HG02981 (cell line): ENCODE measurements around the gene RBSN.

Experiments used
- ATAC-seq: cut with Tn5 transposase; IDR thresholded peaks from one replicate; pipeline ENCODE4 v1.9.1; 2021; ENCODE audit warnings: mild to moderate bottlenecking, moderate library complexity; ENCODE audit not compliant: unreplicated experiment

Gene RBSN

DNA sequence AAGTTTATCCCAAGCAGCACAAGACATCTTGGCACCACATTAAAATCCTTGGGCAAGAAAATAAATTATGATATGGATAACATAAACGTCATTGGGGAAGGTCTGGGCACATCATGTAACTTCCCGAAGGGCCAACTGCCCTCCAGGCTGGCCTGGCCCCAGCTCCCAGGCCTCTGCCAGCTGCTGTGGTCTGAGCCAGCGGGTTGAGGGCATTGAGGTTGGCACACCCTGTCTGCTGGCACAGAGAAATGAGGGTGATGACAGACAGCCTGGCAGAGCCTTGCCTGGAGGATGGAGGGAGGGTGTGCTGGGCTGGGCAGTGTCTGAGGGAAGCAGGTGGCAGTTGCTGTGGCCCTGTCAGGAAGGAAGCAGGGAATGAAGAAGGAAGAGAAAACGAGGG is 3.3 kb upstream of the RBSN start:
- no peak for ATAC-seq

DNA sequence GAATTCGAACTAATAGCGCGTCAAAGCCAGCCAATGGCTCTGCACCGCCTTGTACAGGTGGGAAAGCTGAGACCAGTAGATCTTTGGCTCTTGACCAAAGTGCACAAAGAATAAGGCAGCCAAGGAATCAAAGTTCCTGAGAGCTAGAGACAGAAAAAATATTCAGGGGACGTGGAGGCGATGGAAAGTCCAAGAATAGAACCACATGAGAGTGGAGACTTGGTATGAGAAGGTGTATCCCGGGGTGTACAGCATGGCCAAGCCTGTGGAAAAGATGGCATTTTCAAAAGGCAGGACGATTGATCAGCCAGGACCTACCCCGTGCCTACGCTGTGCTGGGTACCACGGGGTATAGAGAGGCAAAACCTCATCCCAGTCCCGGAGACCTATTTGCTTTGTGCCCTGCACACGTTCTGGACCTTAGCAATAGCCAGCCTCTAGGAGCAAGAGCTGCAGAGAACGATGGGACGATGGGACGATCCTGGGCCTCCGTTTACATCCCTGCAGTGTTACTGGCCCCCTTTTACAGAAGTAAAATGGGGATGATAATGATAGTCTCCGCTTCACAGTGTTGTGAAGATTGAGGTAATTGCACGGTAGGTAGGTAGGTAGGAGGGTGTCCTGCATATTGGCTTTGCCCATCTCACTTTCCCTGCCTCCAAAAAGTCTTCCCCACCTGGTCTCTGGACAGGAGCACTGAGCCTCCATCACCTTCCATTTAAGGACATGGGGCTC is 583 bp upstream of the RBSN start:
- ATAC-seq: no peak

- ATAC-seq: no peak
Observed at GRCh38 chr3:15097891-15098290, 1.1 kb downstream of the RBSN start.

GRCh38 chr3:15096046-15096445 is 2.9 kb downstream of the RBSN start:
- ATAC-seq: no peak

DNA sequence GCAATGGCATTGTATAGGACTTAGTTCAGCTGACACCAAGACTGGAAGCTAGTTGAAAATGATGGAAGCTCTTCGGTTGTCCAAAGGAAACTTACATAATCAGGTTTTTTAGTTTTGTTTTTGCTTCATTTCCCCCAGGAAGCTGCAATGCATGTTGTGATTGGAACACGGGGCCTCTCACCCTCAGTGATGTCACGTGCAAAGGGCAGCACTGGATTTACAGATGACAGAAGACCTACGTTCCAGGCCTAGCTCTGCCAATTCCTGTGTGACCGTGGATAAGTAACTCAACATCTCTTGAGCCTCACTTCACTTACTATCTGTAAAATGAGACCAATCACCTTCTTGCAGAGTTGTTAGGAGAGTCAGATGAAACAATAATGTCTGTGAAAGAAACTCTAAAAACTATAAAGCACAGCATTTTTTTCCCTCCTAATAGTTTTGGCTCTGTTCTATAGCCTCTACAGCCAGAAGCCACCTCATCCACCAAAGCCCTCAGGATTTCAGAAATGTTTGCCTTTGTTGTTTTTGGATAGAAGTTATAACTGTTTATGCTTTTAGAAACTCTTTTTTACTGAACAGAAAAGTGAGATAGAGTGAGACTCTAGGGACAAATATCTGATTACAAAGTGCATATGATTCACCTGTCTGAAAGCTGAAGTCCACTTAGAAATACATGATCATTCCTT is 4.6 kb downstream of the RBSN start:
- no peak for ATAC-seq

GRCh38 chr3:15092686-15093085 is 6.3 kb downstream of the RBSN start:
- ATAC-seq: no peak

DNA sequence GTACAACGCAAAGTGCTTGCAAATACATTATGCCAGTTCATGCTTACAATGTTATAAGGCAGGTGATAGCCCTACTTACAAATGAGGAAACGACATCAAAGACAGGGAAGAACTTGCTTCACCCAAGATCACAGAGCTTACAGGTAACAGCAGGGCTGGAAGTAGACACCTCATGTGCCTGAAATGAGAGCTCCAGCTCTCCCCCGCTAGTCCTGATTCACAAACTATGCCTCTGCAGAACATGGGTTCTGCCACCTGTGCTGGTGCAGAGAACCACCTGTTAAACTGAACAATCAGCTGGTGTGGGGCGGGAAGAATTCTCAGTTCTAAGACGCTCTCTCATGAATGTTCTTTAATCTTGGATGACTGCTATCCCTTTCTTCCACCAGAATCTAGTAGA is 7.4 kb downstream of the RBSN start:
- ATAC-seq: no peak

DNA sequence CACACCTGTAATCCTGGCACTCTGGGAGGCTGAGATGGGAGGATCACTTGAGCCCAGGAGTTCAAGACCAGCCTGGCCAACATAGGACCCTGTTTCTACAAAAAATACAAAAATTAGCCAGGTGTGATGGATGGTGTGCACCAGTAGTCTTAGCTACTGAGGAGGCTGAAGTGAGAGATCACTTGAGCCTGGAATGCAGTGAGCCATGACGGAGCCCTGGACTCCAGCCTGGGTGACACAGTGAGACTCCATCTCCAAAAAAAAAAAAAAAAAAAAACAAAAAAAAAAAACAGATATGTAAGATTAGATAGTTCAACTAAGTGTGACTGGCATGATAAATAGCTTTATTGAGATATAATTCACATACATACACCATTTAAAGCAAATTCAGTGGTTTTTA is 9.7 kb downstream of the RBSN start:
- ATAC-seq: no peak

GRCh38 chr3:15086699-15087098 is 12.2 kb downstream of the RBSN start:
- no peak for ATAC-seq

DNA sequence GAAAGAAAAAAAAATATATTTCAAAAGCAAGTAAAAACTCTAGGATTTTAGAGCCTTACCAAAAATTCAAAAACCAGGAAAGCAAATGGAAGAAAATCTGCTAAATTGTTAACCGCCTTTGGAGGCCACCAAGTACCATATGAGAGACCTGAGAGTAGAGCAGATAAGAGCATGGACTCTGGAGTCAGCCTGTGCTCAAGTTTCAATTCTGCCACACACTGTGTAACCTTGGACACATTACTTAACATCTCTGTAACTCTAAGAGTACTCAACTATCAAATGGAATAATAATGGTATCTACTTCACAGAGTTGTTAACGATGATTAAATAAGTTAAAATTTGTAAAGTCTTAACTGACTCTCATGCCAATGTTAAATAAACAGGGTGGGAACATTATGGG is 12.7 kb downstream of the RBSN start:
- ATAC-seq: no peak

DNA sequence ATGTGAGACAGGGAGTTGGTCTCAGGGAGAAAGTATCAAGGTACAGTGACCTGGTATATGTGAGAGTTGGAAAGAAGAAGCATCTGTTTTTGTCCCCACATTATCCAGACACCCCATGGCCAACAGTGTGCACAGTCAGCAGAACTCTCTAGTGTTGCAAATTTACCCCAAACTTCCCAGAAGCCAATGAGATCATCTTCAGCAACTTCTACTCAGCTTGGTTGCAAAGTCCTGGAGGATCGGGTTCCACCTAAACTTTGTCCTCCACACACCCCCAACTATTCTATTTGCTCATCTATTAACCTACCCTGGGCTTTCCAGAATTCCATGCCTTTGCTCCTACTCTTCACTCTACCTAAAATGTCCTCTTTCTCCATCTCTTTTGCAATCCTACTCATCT is 15.7 kb downstream of the RBSN start:
- no peak for ATAC-seq

- no peak for ATAC-seq
Observed at GRCh38 chr3:15081960-15082664, 16.8 kb downstream of the RBSN start.

- no peak for ATAC-seq
Observed at GRCh38 chr3:15079091-15079490, 19.9 kb downstream of the RBSN start.

DNA sequence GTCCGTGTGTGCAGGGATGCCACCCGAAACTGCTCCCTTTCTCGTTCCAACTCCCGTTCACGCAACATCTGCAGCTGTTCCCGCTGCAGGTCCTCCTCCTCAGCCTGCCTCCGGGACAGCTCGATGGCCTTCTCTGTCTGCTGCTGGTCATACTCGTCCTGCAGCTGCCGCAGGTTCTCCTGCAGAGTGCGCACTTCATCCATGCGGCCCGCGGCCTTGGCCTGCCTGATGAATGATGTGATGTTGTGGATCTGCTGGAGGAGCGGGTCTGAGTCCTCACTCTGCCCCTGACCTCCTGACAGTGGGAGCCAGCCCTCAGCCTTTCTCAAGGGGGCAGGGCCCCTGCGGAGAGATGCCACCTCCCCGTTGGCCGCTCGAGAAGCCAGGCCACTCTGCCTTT is 24.4 kb downstream of the RBSN start:
- ATAC-seq: no peak

GRCh38 chr3:15071699-15072098 is 27.2 kb downstream of the RBSN start:
- ATAC-seq: no peak

DNA sequence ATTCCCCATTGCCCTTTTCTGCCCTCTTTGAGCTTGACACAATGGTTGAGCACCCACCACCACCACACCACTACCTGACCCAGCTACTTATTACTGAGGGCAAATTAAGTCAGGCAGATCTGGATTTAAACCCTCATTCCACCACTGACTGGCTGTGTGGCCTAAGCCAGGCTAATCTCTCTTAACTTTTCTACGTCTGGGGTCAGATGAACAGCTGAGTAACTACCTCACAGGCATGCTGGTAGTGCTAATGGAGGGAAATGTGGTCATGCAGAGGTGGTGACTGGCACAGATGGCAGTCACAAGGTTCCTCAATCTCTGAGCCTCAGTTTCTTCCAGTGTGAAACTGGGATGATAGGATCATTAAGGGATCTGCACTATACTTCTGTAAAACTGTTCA is 29.5 kb downstream of the RBSN start:
- no peak for ATAC-seq

DNA sequence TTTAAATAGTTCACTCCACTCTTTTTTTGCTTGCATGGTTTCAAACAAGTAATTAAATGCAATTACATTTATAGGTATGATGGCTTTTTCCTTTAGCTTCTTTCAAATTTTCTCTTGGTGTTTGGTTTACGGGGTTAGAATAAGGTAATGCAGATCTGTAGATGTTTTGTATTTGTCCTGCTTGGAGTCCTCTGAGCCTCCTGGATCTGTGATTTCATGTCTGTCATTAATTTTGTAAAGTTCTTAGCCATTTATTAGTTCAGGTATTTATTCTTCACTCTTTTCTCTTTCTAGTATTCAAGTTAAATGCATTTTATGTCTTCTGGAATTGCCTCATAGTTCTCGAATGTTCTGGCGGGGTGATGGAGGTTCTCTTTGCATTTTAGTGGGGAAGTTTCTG is 32.5 kb downstream of the RBSN start:
- ATAC-seq: no peak

DNA sequence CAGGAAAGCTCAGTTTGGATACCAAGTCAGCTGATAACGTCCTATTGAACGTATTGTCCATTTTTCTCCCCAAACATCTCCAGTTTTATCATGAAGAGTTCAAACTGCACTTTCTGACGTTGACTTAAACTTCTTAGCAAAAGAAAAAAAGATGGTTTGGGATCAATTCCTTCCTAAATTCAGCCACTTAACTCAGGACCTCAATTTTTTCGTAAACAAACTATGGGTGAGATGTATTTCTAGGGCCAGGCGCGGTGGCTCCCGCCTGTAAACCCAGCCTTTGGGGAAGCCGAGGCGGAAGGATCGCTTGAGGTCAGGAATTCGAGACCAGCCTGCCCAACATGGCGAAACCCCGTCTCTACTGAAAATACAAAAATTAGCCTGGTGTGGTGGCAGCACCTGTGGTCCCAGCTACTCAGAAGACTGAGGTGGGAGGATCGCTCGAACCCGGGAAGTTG is 33.4 kb downstream of the RBSN start:
- no peak for ATAC-seq

- ATAC-seq: peak; percentile 97
Observed at GRCh38 chr3:15064835-15065549, 34.0 kb downstream of the RBSN start, which contains the start of gene MRPS25. Gene MRPS25, minus strand, starts transcription at chr3:15065315. Its CDS starts 121 bp downstream, at chr3:15065194.

GRCh38 chr3:15064299-15064834 is 34.6 kb downstream of the RBSN start:
- ATAC-seq: peak; percentile 14
